HG02970 (cell line): ENCODE data around the gene RAB43.

ENCODE experiments used
- ATAC-seq: cut with Tn5 transposase; IDR thresholded peaks from one replicate; pipeline ENCODE4 v1.9.1; 2021; ENCODE audit warnings: mild to moderate bottlenecking, moderate library complexity, moderate number of reproducible peaks; ENCODE audit not compliant: unreplicated experiment, low FRiP score

Gene RAB43

GRCh38 chr3:129040579-129041300 lies 80.9 kb downstream of the RAB43 start:
- no peak for ATAC-seq

- no peak for ATAC-seq
Observed at GRCh38 chr3:129040039-129040336, 81.6 kb downstream of the RAB43 start.

GRCh38 chr3:129039271-129040038 lies 82.1 kb downstream of the RAB43 start:
- ATAC-seq, result no peak

DNA sequence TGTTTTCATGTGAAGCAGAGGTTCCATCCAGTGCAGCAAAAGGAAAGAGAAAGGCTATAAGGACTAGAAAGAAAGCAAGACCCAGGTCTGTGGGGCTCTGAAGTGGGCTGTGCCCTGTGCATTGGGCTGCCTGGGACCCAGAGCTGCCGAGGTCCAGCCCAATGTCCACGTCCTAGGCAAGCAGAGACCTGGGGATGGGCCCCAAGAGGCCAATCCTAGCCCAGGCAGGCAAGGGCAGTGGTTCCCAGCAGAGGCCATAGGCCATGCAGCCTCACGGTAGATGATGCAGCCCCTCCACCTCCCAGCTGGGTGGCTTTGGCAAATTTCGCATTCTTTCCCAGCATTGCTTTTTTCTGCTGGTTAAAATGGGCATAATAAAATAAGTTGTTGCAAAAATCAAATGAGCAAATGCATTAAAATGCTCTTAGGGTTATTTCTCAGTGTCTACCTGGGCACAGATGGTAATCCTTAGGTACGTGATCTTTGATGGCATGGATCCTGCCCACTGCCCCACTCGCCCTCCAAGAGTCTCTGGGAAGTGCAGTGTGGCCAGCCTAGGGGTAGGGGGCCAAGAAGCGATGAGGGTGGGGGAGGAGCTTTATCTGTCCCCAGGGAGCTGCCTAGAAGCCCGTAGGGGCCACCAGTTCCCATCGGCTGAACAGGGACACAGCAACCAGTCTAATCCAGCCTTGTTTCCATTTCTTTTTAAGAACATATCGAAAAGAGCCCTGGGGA lies 83.3 kb downstream of the RAB43 start:
- no peak for ATAC-seq
